Parathyroid adenoma (tissue), 2 donors: Measurements from ENCODE around the gene PRKCA.

Experiments
- H2AFZ ChIP-seq: fragments of 300-600 bp; sonication (generic); one replicate; pipeline ENCODE4 v1.7.0; 2017; ENCODE audit warnings: antibody characterized with exemption, mild to moderate bottlenecking
- H3K27ac ChIP-seq: fragments of 300-600 bp; sonication (generic); one replicate; pipeline ENCODE4 v1.7.0; 2017
- H3K27me3 ChIP-seq: fragments of 300-600 bp; sonication (generic); one replicate; pipeline ENCODE4 v1.7.0; 2017; ENCODE audit warnings: low read length; ENCODE audit not compliant: control insufficient read depth, insufficient read depth
- H3K36me3 ChIP-seq: fragments of 300-600 bp; sonication (generic); one replicate; pipeline ENCODE4 v1.7.0; 2017; ENCODE audit warnings: low read length; ENCODE audit not compliant: control insufficient read depth, insufficient read depth
- H3K4me1 ChIP-seq: fragments of 300-600 bp; sonication (generic); one replicate; pipeline ENCODE4 v1.7.0; 2017; ENCODE audit warnings: control low read depth
- H3K4me2 ChIP-seq: fragments of 300-600 bp; sonication (generic); one replicate; pipeline ENCODE4 v1.7.0; 2017; ENCODE audit warnings: low read length
- H3K4me3 ChIP-seq: fragments of 300-600 bp; sonication (generic); one replicate; pipeline ENCODE4 v1.7.0; 2017; ENCODE audit warnings: low read depth, low read length
- H3K79me2 ChIP-seq: fragments of 300-600 bp; sonication (generic); one replicate; pipeline ENCODE4 v1.7.0; 2017; ENCODE audit warnings: control low read depth
- H3K9ac ChIP-seq: fragments of 300-600 bp; sonication (generic); one replicate; pipeline ENCODE4 v1.7.0; 2017; ENCODE audit warnings: mild to moderate bottlenecking
- H3K9me3 ChIP-seq: fragments of 300-600 bp; sonication (generic); one replicate; pipeline ENCODE4 v1.7.0; 2017; ENCODE audit warnings: low read length; ENCODE audit not compliant: control insufficient read depth
- TF ChIP-seq, protein P1 (sequence below): fragments of 300-600 bp; sonication (generic); IDR thresholded peaks from one replicate; pipeline ENCODE4 v1.7.0; 2017; ENCODE audit warnings: antibody characterized with exemption, mild to moderate bottlenecking
- donor health status: primary hyperparathyroidism.

Gene PRKCA

DNA sequence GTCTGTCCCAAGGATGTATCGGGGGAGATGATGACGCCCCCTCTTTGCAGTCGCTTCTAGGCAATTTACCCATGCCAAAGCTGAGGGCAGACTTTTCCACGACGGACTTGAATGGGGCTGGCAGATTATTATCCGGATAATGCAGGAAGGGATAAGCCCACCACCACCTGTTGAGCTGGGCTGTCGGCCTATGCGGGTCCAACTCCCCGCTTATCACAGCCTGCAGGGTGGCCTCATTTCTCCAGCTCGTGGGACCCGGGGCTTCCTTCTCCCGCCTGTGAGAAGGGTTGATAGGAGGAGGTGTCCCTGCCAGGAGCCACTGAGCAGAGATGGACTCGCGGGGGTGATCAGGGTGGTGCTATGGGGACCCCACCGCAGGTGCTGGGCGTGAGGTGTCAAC lies 533.1 kb downstream of the PRKCA start:
- no peaks in the 10 kb centered on the region for H3K36me3 ChIP-seq
- TF ChIP-seq, protein P1, sequence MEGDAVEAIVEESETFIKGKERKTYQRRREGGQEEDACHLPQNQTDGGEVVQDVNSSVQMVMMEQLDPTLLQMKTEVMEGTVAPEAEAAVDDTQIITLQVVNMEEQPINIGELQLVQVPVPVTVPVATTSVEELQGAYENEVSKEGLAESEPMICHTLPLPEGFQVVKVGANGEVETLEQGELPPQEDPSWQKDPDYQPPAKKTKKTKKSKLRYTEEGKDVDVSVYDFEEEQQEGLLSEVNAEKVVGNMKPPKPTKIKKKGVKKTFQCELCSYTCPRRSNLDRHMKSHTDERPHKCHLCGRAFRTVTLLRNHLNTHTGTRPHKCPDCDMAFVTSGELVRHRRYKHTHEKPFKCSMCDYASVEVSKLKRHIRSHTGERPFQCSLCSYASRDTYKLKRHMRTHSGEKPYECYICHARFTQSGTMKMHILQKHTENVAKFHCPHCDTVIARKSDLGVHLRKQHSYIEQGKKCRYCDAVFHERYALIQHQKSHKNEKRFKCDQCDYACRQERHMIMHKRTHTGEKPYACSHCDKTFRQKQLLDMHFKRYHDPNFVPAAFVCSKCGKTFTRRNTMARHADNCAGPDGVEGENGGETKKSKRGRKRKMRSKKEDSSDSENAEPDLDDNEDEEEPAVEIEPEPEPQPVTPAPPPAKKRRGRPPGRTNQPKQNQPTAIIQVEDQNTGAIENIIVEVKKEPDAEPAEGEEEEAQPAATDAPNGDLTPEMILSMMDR: no peak
- peak overlapping the region; percentile 5 for H3K27ac ChIP-seq
- H3K9me3 ChIP-seq: no peaks in the 10 kb centered on the region
- no peaks in the 10 kb centered on the region for H3K27me3 ChIP-seq
- no peak overlapping the region for H3K4me2 ChIP-seq
- H3K4me3 ChIP-seq: no peak overlapping the region
- no peak overlapping the region for H3K9ac ChIP-seq
- H3K4me1 ChIP-seq: peaks cover 2% of the 10 kb centered on the region
- peak overlapping the region; percentile 76 for H2AFZ ChIP-seq
- H3K79me2 ChIP-seq: no peaks in the 10 kb centered on the region

- no peaks in the 10 kb centered on the region for H3K9me3 ChIP-seq
- H3K36me3 ChIP-seq: no peaks in the 10 kb centered on the region
- H3K9ac ChIP-seq: no peak overlapping the region
- peak overlapping the region; percentile 5 for H3K27ac ChIP-seq
- TF ChIP-seq, protein P1: no peak
- H3K4me3 ChIP-seq: no peak overlapping the region
- H3K4me2 ChIP-seq: no peak overlapping the region
- H2AFZ ChIP-seq: peak overlapping the region; percentile 33
- H3K4me1 ChIP-seq: no peaks in the 10 kb centered on the region
- no peaks in the 10 kb centered on the region for H3K79me2 ChIP-seq
- no peaks in the 10 kb centered on the region for H3K27me3 ChIP-seq
Measured at GRCh38 chr17:66836063-66837005, 533.9 kb downstream of the PRKCA start.

- Histone ChIP-seq H3K36me3 (no peaks in the 10 kb centered on the region), H3K9me3 (no peaks in the 10 kb centered on the region), H3K27me3 (no peaks in the 10 kb centered on the region), H3K4me3 (no peak overlapping the region), H3K4me1 (no peaks in the 10 kb centered on the region), H3K27ac (no peak overlapping the region), H2AFZ (peak overlapping the region; percentile 28), H3K79me2 (no peaks in the 10 kb centered on the region), H3K4me2 (no peak overlapping the region), H3K9ac (no peak overlapping the region)
- TF ChIP-seq, protein P1: no peak
Measured at GRCh38 chr17:66837226-66837625, 534.8 kb downstream of the PRKCA start.

GRCh38 chr17:66837885-66838665 lies 535.7 kb downstream of the PRKCA start:
- Histone ChIP-seq H3K4me3 (no peak overlapping the region), H3K36me3 (no peaks in the 10 kb centered on the region), H3K9ac (no peak overlapping the region), H3K4me2 (no peak overlapping the region), H3K4me1 (no peaks in the 10 kb centered on the region), H3K79me2 (no peaks in the 10 kb centered on the region), H3K9me3 (no peaks in the 10 kb centered on the region), H3K27ac (no peak overlapping the region), H2AFZ (peak overlapping the region; percentile 28), H3K27me3 (no peaks in the 10 kb centered on the region)
- TF ChIP-seq, protein P1: no peak
